CD4-positive, alpha-beta T cell treated with Interferon alpha-2 for 1 hour (primary cell): ENCODE results near the gene CUL4A.
"Not testable (repeated sequence)": the region's sequence is repeated elsewhere in the genome, so short reads cannot be mapped to it uniquely, and the experiment has no call there.

ENCODE experiments used
- DNase-seq, 2 donors: peaks; one replicate each; pipeline ENCODE4 v3.0.0-alpha.2; 2020 to 2022

CUL4A gene

GRCh38 chr13:113239986-113240385 lies 30.6 kb downstream of the CUL4A start:
- no peak for DNase-seq

DNA sequence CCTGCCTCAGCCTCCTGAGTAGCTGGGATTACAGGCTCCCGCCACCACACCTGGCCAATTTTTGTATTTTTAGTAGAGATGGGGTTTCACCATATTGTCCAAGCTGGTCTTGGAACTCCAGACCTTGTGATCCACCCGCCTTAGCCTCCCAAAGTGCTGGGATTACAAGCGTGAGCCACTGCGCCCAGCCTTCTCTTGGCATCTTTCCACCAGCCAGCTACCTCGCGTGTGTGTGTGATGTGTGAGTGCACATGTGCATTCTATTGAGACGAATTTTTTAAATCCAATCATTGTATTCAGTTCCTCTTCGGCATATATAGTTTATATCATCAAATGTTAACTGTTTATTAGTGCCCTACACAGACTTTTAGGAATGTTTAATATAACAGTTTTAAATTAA lies 32.2 kb downstream of the CUL4A start:
- DNase-seq: not testable (repeated sequence)

DNA sequence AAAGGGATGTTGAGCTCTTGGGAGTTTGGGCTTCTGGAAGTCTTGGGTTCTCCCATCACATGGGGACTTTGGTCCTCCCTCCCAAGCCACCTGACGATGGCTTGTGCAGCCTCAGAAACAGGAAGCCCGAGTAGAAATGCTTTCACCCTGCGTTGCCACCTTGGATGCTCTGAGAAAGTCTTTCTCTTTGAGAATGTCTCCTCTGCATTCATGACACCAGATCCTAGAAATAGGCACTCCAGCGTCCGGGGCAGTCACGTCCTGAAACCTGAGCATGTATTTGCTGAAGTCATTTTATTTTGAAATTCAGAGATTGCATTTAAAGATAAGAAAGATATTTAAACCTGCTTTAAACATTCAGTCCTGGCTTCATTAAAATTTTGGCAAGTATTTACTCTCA lies 34.4 kb downstream of the CUL4A start:
- DNase-seq: no peak

- DNase-seq: no peak
Observed at GRCh38 chr13:113245849-113246796, 36.7 kb downstream of the CUL4A start.

DNA sequence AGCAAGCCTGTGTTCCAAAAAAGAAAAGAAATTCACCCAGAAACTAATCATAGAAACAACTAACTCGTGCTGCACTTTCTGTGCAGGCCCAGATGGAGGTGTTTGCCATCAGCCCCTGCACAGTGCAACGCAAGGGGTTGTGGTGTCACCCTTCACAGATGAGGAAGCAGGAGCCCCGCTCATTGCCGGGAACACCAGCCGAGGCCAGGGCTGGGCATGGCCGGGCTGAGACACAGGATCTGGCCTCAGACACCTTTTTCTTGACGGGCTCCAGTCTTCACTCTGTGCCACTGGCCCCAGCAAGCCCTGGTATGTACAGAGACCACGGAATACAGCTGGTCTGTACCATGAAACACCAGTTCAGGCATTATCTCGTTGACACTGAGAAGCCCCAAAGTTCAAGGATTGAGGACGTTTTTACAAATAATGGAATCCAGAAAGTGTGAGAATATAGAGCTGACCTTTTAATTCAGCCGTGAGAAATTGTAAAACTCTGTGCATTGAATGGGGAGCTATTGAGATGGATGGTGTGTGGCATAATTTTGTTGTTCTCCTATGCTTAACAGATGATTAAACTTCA lies 43.2 kb downstream of the CUL4A start:
- DNase-seq: no peak

GRCh38 chr13:113257908-113258307 lies 48.5 kb downstream of the CUL4A start:
- not testable (repeated sequence) for DNase-seq

DNA sequence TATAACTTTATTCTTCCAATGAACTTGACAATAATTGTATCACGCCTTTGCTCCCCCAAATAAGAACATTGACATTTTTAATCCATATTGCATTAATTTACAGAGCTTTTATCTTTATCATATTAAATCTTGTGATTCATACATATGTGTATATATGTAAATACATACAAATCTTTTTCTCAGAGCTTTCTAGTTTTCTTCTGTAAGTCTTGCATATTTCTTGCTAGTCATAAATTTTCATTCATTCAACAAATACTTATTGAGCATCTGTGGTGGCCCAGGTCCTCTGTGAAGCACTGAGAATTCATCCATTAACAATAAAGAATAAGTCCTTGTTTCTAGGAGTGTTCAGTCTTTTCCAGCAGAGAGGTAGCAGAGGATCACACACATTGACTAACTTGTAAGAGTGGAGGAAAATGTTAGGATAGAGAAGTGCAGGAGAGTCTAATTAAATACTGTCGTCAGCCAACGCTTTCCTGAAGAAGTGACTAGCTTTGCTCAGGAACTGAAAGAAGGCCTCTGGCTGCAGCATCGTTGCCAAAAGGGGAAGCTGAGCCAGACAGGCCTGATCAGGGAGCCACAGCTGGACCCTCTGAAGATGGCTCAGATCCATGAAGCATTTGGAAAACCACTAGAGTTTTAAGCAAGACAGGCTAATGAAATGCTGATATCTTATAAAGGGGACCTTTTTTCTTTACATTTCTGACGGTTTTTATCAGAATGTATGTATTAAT lies 49.1 kb downstream of the CUL4A start:
- no peak for DNase-seq

DNA sequence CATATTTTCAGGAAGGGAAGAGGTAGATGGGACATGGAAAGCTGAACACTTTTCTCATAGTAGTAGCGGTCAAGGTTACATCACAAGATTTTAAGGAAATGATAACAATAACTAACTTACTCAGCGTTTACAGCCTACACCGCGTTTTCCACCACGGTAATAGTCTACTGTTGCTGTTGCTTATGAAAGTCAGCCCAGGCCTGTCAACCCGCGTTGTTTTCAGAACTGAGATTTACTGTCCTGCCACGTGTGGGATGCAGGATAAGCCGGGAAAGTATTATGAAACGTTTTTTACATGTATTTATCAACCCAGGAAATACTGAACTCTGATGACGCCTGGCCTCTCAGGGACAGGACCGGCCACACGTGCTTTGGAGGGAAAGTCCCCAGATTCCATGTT lies 51.6 kb downstream of the CUL4A start:
- DNase-seq: no peak

GRCh38 chr13:113263016-113263415 lies 53.6 kb downstream of the CUL4A start:
- DNase-seq: not testable (repeated sequence)

GRCh38 chr13:113267642-113268405 lies 58.4 kb downstream of the CUL4A start:
- DNase-seq: no peak

DNA sequence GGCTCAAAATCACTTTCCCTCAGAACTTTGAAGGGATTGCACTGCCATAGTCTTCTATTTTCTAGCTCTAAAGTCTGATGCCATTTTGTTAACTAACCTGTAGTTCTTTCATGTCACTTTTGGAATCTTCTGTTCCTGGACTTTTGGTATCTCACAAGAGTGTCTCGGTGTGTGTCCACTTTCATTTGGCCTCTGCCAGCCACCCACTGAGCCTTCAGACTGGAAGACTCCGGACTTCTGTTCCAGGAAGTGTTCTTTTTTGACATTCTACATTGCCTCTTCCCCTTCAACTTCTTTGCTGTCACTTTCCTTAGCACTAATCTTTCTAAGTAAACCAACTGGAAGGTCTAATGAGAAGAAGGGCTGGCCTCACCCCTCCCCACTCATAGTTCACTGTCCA lies 62.6 kb downstream of the CUL4A start:
- no peak for DNase-seq

DNA sequence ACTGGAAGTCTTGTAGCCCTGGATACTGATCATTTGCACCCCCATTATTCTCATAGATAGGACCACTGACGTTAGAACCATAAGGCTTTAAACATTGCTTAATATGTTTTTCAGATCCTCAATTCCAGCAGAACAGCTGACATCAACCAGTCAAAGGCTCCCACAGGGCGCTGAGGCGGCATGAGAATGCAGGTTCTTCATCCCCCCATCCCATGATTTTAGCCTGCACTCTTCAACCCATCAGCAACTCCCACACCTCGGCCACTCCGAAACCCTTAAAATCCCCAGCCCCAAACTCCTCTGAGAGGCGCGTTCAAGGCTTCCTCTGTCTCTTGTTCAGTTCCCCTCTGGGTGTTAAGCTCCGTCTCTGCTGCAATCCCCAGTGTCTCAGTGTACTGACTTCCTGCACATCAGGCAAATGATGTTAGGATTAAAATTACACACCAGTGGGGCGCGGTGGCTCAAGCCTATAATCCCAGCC lies 63.3 kb downstream of the CUL4A start:
- DNase-seq: no peak

- no peak for DNase-seq
Observed at GRCh38 chr13:113273321-113273720, 63.9 kb downstream of the CUL4A start.

- no peak for DNase-seq
Observed at GRCh38 chr13:113273851-113274590, 64.6 kb downstream of the CUL4A start.

- no peak for DNase-seq
Observed at GRCh38 chr13:113274721-113275120, 65.3 kb downstream of the CUL4A start.

DNA sequence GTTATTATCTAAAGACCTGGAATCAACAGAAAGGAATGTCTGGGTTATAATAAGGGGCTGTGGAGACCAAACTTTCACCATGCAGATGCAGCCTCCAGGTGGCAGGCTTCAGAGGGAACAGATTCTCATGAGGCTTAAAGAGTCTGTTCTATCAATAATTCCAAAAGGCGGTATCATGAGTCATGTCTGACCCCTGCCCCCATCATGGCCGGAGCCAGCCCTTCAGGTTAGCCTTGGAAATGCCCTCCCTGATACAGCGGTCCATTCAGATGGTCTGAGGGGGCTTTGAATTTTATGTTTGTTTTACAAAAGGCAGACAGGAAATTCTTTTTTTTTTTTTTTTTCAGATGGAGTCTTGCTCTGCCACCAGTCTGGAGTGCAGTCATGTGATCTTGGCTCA lies 66.0 kb downstream of the CUL4A start:
- peak in 1 of 2 donors; percentile 33 for DNase-seq

DNA sequence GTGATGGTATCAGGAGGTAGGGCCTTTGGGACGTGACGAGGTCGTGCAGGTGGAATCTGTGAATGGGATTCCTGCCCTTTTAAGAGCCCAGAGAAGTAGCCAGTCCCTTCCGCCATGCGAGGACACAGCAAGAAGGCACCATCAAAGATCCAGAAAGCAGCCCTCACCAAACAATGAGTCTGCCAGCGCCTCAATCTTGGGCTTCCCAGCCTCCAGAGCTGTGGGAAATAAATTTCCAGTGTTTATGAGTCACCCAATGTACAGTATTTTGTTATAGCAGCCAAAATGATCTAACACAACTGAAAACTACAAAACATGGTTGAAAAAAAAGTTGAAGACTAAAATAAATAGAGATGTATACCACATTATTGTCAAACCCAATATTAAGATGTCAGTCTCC lies 70.7 kb downstream of the CUL4A start:
- no peak for DNase-seq

- no peak for DNase-seq
Observed at GRCh38 chr13:113283904-113284303, 74.5 kb downstream of the CUL4A start.

- DNase-seq: no peak
Observed at GRCh38 chr13:113288880-113289279, 79.5 kb downstream of the CUL4A start.

DNA sequence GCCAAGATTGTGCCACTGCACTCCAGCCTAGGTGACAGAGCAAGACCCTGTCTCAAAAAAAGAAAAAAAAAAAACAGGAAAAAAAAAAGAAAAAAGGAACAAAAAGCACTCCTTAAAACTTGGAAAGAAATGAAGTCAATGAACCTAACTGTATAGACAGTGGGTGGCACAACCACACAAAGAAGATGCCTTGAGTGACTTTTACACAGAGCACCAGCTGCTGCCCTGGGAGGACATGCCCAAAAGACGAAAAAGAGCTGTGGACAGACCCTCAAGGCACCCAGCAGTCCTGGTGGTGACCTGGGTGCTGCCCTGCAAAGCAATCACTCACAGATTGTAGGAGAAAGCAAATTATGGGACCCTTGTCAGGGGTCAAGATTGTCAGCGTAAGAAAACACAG lies 81.7 kb downstream of the CUL4A start:
- no peak for DNase-seq

- DNase-seq: peak in 1 of 2 donors; percentile 13
Observed at GRCh38 chr13:113292021-113292862, 82.8 kb downstream of the CUL4A start.
